Frontal cortex (tissue), 4 donors: Measurements from ENCODE around the gene UBE3B. TPM values are rescaled to one million over a fixed set of nuclear protein-coding genes. Genes with fewer than 3 reads are reported as not detected.

Experiments
- DNase-seq, 2 donors: peaks; one replicate each; pipeline ENCODE4 v3.0.0; 2012; ENCODE audit warnings: low spot score in 2 of 2
- FAIRE-seq: peaks from 2 replicates; lab custom pipeline; 2012; peaks lifted over from hg19 to GRCh38; lab: Jason Lieb, UNC
- total RNA-seq: library from RNA; depleted of rRNA; stranded (reverse); fragments of >200 nt; gene quantifications from one replicate; pipeline ENCODE4 v1.2.3, GENCODE V29; 2014
- donor health status: control.
- donor health status: control.
- donor health status: control.

The UBE3B gene
- total RNA-seq, 1 donor from 2014 or later: 15.5 TPM

GRCh38 chr12:109489955-109490565, 12.6 kb downstream of the UBE3B start:
- DNase-seq (no peak), FAIRE-seq (no peak)

DNA sequence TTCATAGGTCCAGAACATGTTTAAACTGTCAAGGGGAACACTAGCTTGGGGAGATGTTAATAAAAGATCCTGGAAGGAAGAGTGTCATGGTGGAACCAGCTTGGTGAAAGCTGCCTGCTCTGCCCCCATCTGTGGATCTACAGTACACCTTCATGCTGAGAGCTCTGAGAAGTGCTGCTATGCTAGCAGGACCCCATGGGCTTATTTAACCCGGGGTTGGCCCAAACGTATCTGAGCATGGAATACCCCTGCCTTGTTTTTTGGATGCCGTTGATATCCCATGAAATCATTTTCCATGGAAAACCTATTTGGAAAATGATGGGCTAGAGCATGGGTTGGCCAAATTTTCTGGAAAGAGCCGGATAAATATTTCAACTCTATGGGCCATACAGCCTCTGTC, 14.2 kb downstream of the UBE3B start:
- no peak for DNase-seq
- no peak for FAIRE-seq

GRCh38 chr12:109492371-109492770, 14.9 kb downstream of the UBE3B start:
- DNase-seq: no peak
- FAIRE-seq: no peak

DNA sequence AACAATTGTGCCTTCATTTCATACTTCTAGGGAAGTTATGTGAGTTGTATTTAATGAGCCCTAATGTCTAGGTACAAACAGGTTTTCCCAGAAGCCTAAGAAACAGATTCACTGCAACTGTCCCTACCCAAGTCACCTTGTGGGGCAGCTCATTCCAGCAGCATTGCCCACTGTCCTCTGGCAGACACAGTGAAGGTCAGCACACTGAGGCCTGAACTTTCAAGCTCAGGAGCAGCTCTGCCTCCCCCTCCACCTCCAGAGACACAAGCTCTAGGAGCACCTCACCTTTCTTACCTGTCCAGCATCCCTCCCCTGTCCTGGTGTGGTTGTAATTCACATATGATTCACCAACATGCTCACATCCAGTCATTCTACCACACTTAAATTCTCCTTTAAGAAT, 15.7 kb downstream of the UBE3B start:
- no peak for FAIRE-seq

GRCh38 chr12:109493938-109494337, 16.5 kb downstream of the UBE3B start:
- FAIRE-seq: no peak
- DNase-seq: no peak

More for the DNA sequence above, 15.7 kb downstream of the UBE3B start:
- no peak for DNase-seq

GRCh38 chr12:109494348-109494881, 17.0 kb downstream of the UBE3B start:
- FAIRE-seq: no peak
- no peak for DNase-seq

- FAIRE-seq (no peak), DNase-seq (no peak)
These were observed 17.6 kb downstream of the UBE3B start for GRCh38 chr12:109495012-109495411.

DNA sequence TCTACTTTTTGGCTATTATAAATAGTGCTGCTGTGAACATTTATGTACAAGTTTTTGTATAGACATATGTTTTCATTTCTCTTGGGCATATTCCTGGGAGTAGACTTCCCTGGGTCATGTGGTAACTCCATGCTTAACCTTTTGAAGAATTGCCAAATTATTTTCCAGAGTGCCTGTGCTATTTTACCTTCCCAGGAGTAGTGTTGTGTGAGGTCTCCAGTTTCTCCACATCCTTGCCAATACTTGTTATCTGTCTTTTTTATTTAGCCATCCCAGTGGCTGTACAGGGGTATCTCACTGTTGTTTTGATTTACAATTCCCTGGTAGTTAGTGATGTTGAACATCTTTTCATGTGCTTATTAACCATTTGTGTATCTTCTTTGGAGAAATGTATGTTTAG, 18.9 kb downstream of the UBE3B start:
- FAIRE-seq (no peak), DNase-seq (no peak)

GRCh38 chr12:109497675-109498074, 20.2 kb downstream of the UBE3B start:
- FAIRE-seq (no peak), DNase-seq (no peak)

DNA sequence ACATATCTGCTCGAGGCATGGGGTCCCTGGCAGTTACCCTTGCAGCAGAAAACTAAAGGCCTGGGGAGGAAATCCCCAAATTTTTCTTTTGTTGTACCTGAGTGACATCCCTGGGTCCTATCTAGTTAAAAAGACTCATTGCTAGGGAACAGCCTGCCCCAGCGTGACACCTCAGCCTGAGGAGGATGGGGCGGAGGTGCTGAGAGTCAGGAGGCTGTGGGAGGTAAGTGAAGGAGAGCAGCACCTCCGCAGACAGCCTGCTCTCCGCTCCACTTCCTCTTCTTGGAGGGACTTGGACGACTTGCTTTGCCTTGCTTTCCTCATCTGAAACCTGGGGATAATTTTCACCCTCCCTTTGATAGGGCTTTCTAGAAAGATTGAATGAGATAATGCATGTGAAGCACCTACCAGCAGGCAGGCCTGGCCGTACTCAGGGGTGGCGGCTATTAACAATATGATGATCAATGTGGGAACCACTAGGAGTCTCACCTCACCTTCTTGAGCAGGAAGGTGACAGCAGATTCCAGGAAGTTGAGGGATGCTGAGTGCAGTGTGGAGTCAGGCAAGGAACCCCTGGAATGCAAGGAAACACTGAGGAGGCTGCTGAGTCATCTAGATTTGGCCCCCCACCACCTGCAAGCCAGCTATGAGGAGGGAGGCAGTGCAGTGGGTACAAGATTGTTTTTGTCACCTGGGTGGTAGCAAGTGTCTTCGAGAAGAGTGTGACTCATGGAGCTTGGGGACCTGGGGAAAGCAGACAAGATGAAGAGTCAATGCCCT, 23.2 kb downstream of the UBE3B start:
- DNase-seq: no peak
- no peak for FAIRE-seq

DNA sequence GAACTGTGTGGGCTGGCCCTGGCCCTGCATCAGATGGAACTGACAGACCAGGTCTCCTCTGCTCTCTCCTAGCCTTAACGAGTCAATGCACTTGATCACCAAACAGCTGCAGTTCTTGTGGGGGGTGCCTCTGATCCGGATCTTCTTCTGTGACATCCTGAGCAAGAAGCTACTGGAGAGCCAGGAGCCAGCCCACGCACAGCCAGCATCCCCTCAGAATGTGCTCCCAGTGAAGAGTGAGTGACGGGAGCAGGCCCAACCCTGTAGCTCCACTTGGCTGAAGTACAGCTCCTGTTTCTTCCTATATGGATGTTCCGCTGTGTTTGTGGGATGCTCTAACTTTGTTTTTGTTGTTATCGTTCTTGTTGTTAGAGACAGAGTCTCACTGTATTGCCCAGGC, 23.9 kb downstream of the UBE3B start:
- no peak for FAIRE-seq

GRCh38 chr12:109502332-109502731, 24.9 kb downstream of the UBE3B start:
- FAIRE-seq: no peak
- no peak for DNase-seq

More for the DNA sequence above, 23.9 kb downstream of the UBE3B start:
- DNase-seq: no peak

DNA sequence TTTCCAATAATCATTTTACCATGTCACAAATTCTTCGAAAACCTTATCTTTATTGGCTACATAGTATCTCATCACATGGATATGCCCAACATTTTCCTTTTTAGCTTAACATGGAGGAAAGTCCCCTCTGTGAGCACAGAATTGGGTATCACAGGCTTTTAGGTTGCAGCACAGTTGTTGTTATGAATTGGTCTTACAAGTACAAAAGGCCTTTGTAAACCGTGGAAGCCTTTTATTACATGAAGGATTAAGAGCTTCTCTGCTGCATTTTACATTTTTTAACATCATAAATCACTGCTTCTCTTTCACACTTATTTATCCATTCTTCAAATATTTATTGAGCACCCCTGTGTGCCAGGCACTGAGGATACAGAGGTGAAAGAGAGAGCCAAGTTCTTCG, 26.2 kb downstream of the UBE3B start:
- no peak for FAIRE-seq
- DNase-seq: no peak

GRCh38 chr12:109504068-109504467, 26.6 kb downstream of the UBE3B start:
- no peak for DNase-seq
- no peak for FAIRE-seq

DNA sequence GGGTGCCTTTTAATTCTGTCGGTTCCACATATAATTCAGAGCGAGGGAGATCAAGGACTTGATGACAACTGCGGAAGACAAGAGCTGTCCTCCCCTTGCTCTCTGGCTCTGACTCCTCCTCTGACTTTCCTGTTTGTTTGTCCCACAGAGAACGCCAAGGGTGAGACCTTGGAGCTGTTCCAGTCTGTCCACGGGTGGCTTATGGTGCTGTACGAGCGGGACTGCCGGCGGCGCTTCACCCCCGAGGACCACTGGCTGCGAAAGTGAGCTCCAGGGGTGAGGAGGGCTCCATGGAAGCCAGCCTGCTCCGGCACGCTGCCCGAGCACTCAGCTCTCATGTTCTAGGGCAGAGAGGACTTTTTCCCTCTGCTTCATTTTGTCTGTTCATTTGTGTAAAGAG, 32.8 kb downstream of the UBE3B start:
- no peak for FAIRE-seq
- DNase-seq: no peak

DNA sequence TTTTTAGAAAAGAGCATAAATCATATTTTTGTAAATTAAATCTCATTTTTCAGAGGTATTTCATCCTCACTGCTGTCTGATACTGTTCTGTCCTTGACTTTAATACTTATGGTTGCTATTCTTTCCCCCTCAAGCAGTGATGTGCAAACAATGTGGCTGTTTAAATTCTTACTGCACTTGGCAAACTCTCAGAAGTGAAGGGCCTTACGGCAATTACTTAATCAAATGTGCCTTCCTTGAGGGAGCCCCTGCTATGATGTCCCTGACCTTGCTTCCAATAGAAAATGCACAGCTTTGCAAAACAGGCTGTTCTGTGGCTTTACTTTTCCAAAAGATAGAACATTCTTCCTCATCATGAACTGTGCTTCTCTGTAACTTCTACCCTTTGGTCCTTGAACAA, 35.2 kb downstream of the UBE3B start:
- DNase-seq: no peak
- FAIRE-seq: no peak

DNA sequence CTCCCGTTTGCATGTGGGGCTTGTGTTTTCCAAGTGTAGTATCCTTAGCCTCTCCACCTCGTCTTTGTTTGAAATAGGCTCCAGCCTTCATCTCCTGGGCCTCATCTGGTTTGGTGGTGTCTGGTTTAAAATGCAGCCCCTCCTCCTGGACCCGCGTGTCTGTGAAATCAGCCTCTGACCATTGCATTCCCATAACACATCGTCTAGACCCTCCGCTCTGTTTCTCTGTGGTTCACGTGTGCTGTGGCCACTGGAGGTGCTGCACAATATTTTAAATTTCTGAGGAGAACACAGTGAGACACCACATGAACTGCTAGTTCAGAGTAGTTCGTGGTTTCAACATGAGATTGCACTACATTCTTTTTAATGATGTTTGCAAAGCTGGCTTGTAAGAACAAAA, 35.6 kb downstream of the UBE3B start:
- FAIRE-seq (no peak), DNase-seq (no peak)

DNA sequence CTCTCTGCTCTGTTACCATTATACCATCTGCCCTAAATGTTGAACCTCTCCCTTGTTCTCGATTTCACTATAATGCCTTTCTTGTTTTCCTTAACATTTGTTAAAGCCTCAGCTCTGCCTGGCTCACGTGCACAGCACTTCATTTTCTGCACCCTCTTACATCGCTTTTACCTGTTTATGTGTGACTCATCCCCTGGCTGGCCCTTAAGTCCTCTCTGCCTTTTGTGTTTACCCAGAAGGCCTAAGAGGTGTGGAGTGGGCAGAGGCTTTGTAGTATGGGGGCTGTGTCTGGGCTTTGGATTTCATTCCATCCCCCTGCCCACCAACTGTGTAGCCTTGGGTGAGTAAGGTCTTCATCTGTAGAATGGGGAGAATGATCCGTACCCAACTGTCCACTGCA, 36.5 kb downstream of the UBE3B start:
- no peak for FAIRE-seq
- no peak for DNase-seq

DNA sequence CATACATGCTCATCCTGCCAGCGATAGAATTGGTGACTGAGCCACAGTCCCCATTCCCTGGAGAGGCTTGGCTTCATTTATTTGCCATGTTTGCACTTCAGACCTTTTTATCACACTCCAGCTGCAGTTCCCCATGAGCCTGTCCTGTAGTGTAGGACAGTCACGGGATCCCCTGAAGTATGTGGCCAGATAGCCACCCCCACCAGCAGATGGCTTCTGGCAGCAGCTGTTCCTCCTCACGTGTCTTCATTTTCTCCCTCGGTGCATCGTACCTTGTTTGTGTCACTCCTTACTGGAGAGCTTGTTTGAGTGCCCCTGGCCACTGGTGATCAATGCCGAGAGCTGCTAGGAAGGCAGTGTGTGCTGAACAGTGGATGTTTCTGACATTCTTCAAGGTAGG, 40.2 kb downstream of the UBE3B start:
- FAIRE-seq (no peak), DNase-seq (no peak)

DNA sequence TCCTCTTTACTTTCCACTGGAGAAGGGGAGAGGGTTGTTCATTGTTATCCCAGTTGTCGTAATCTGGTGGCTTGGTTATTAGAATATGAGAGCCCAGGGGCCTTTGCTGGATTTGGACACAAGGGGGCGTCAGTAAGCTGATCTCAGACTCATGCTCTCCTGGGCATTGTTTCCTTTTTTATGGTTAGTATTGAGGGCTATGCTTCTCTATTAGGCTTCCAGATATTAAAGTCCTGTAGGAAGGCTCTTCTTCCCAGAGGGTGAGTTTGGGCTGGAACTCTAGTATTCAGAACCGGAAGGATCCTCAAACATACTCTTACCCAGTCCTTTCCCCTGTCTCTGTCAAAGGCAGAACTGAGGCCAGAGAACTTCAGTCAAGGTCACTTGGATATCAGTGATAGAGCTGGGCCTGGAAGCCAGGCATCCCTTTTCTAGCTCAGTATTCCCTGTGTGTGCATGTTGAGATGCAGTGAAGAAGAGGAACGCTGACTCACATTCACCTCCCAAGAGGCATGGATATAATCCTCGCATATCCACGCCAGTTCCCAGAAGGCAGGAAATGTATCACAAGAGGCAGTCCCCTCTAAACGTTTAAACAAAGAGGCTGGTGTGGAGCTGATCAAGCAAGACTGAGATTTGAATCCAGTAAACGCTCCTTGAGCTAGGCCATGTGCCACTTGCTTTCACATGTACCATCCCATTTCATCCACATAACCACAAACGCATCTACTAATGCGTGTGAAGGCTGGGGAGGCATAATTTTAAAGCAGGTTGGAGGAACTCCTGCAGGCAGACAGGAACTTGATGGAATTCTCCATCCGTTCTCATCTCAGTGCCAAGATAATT, 41.6 kb downstream of the UBE3B start:
- FAIRE-seq (peak; percentile 44), DNase-seq (peak; percentile 54 to 71)

GRCh38 chr12:109519787-109520186, 42.4 kb downstream of the UBE3B start:
- FAIRE-seq: no peak
- no peak for DNase-seq
